MV-4-11 (cell line): ENCODE data around the gene SHTN1.

Experiments used
- DNase-seq: peaks from one replicate; lab custom pipeline; 2025; lab: John Stamatoyannopoulos, UW

The SHTN1 gene

DNA sequence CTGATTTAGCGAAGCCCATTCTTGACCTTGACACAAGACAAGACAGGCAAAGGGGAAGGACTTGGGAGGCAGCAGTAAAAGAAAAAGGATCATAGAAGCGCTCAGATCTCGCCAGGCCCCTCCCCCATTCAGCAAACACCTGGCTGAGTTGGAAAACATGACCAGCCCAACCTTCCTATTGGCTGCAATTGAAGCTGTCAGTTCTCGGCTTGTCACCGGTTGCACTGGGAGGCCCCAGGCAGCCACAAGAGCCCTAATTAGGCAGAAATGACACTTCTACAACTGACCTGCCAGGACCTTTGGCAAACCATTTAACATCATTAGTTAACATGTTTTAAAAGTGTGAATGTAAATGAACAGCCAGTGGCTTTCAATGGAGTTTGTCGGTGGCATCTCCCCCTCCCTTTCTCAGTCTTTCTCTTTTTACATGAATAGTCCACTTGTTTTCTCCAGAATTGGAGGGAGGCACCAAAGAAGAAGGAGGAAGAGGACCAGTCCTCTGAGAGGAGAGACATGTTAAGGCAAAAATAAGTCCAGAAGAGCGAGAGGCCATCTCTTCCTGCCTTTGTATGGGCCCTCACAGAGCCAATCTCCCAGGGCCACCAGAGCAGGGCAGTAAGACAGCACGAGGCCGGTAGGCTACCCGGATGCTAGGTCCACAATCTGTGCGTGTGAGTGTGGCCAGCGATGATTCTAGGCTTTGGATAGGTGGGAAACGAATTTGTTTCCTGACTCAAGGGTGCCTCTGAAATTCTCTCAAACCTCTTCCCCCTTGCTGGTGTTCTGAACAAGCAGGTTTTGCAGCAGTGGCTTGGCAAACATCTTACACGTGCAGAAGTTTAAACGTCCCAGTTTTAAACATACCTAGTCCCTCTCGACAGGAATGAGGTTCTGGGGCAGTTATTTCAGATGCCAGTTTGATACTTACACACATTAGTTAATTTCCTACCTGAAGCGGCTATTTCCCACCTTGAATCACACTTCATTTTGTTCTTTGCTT is 170.7 kb downstream of the SHTN1 start:
- no peak for DNase-seq

GRCh38 chr10:116831790-116832189 is 173.2 kb downstream of the SHTN1 start:
- DNase-seq: no peak
